Activated T-cell treated with anti-CD3 and anti-CD28 coated beads, Interleukin-2, amount 50 U/mL, for 4 hours (primary cell): ENCODE measurements around the gene CADPS. TPM values are rescaled to one million over a fixed set of nuclear protein-coding genes. Genes with fewer than 3 reads are reported as not detected.

Experiments used
- ATAC-seq, 2 donors: fragments of 200-7000 bp; cut with Tn5 transposase; one replicate each; pipeline ENCODE4 v1.10.0; 2021
- DNase-seq: peaks from one replicate; pipeline ENCODE4 v3.0.0-alpha.2; 2020
- H3K27me3 Mint-ChIP-seq: one replicate; pipeline ENCODE4 v1.8.0; 2021; ENCODE audit warnings: low read depth, mixed read lengths
- H3K36me3 Mint-ChIP-seq: one replicate; pipeline ENCODE4 v1.8.0; 2022; ENCODE audit warnings: mixed read lengths; ENCODE audit not compliant: insufficient read depth
- H3K4me1 Mint-ChIP-seq: one replicate; pipeline ENCODE4 v1.8.0; 2021; ENCODE audit warnings: low read depth, mixed read lengths
- H3K4me3 Mint-ChIP-seq: one replicate; pipeline ENCODE4 v1.8.0; 2021; ENCODE audit warnings: mild to moderate bottlenecking, moderate library complexity, mixed read lengths
- H3K9me3 Mint-ChIP-seq: one replicate; pipeline ENCODE4 v1.8.0; 2021; ENCODE audit warnings: mixed read lengths
- total RNA-seq, 3 donors: library from RNA; stranded (reverse); gene quantifications; one replicate each; pipeline ENCODE4 v1.2.1, GENCODE V29; 2021

The CADPS gene
- total RNA-seq, 3 donors from 2014 or later = not detected

- DNase-seq (no peak), ATAC-seq (no peak)
- Mint-ChIP-seq H3K9me3 (no peaks in the 10 kb centered on the region), H3K4me3 (no peak overlapping the region), H3K4me1 (peaks cover 8% of the 10 kb centered on the region), H3K36me3 (no peaks in the 10 kb centered on the region), H3K27me3 (peaks cover 81% of the 10 kb centered on the region)
Measured at GRCh38 chr3:62374341-62375218, 500.6 kb downstream of the CADPS start.

DNA sequence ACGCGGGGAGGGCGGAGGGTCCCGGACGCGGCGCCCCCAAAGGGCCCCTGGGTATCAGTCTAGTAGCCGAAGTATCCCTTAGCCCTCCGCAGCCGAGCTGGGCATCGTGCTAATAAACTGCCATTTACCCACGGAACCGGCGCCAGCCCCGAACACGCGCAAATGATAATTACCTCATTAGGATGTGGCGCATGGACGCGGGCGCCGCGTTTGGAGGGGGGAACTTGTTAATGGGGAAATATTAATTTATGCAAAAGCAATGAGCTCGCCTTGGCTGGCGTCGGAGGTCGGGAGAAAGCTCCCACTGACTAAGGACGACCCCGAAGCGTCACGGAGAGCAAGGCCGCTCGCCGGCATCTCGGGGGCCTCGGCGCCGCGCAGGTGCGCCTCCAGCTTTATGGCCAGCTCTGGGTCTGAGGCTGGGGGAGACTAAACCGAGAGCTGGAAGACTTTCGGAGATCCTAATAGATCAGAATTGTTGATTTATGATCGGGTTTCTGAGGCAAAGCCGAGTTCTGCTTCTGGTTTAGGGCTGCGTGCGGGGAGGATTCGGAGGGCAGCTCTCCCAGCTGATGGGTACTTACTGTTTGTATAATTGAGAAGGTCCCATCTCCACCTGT lies 501.4 kb downstream of the CADPS start:
- H3K4me3 Mint-ChIP-seq = no peak overlapping the region

DNA sequence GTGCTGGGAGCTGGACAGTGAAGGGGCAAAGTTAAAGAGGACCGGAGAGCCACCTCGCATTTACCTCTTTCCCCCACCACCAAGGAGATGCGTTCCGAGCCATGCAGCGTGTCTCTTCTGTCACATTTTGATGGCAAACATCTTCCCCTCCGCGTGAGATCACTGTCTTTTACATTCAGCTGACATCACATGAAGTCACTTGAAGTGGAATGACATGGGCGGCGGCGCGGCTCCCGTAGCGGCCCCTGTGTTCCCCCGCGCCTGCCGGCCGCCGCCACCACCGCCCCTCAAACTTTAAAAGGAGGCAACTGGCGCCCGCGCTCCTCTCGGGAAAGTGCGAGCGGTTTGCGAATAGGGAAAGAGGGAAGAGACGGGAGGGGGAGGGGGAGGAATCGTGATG lies 502.0 kb downstream of the CADPS start, which contains the start of gene FEZF2:
Gene FEZF2, minus strand, starts transcription at position 336 of the 400 bp plus-strand sequence. CDS start 682 bp downstream, outside the sequence.
- H3K27me3 Mint-ChIP-seq = peaks cover 80% of the 10 kb centered on the region
- H3K36me3 Mint-ChIP-seq = no peaks in the 10 kb centered on the region
- H3K9me3 Mint-ChIP-seq = no peaks in the 10 kb centered on the region
- H3K4me3 Mint-ChIP-seq = no peak within 1 kb of the TSS
- H3K4me1 Mint-ChIP-seq = peaks cover 8% of the 10 kb centered on the region
- no peak for DNase-seq
- ATAC-seq = no peak

More for the DNA sequence above, 501.4 kb downstream of the CADPS start:
- Mint-ChIP-seq H3K27me3 (peaks cover 79% of the 10 kb centered on the region), H3K9me3 (no peaks in the 10 kb centered on the region), H3K4me1 (peaks cover 8% of the 10 kb centered on the region), H3K36me3 (no peaks in the 10 kb centered on the region)
- no peak for ATAC-seq
- no peak for DNase-seq

- Mint-ChIP-seq H3K4me1 (peaks cover 8% of the 10 kb centered on the region), H3K9me3 (no peaks in the 10 kb centered on the region), H3K36me3 (no peaks in the 10 kb centered on the region), H3K4me3 (no peak overlapping the region), H3K27me3 (peaks cover 83% of the 10 kb centered on the region)
- no peak for DNase-seq
- no peak for ATAC-seq
Measured at GRCh38 chr3:62372621-62373041, 502.6 kb downstream of the CADPS start.

- Mint-ChIP-seq H3K4me3 (no peak overlapping the region), H3K36me3 (no peaks in the 10 kb centered on the region), H3K27me3 (peaks cover 86% of the 10 kb centered on the region), H3K9me3 (no peaks in the 10 kb centered on the region), H3K4me1 (peaks cover 8% of the 10 kb centered on the region)
- DNase-seq = no peak
- ATAC-seq = no peak
Measured at GRCh38 chr3:62371720-62372591, 503.3 kb downstream of the CADPS start.

GRCh38 chr3:62370858-62371719 lies 504.1 kb downstream of the CADPS start:
- Mint-ChIP-seq H3K36me3 (no peaks in the 10 kb centered on the region), H3K4me1 (peaks cover 8% of the 10 kb centered on the region), H3K27me3 (peaks cover 87% of the 10 kb centered on the region), H3K9me3 (no peaks in the 10 kb centered on the region), H3K4me3 (no peak overlapping the region)
- no peak for ATAC-seq
- no peak for DNase-seq

DNA sequence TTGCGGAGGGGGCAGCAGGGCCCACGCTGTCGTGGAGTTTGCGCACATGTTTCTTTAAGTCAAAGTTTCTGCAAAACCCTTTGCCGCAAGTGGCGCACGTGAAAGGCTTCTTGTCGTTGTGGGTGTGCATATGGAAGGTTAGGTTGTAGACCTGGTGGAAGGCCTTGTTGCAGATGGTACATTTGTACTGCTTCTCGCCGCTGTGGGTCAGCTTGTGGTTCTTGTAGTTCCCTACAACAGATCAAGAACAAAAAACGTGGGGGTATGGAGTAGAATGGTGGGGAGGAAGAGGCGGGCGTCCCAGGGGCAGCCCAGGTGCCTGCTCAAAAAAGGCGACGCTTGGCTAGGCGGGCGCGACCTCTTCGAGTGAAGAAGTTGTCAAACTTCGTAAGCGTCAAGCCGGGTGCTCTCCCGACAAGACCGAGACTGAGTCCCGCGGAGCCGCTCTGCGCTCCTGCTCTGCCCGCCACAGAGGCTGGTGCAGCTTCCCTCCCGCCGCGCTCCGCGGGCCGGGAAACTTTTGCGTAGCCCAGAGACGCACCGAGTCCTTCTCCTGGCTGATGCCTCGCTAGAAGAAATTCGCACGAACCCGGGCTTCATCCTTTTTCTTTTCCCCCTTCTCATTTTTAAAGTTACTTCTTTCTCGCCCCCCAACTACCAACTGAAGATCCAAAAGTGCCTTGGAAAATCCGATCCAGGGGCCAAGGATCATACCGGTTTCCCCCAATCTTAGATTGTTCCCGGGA lies 504.9 kb downstream of the CADPS start:
- H3K4me3 Mint-ChIP-seq = no peak overlapping the region
- peaks cover 8% of the 10 kb centered on the region for H3K4me1 Mint-ChIP-seq
- H3K27me3 Mint-ChIP-seq = peaks cover 86% of the 10 kb centered on the region
- no peaks in the 10 kb centered on the region for H3K36me3 Mint-ChIP-seq
- DNase-seq (no peak), ATAC-seq (no peak)
- no peaks in the 10 kb centered on the region for H3K9me3 Mint-ChIP-seq

DNA sequence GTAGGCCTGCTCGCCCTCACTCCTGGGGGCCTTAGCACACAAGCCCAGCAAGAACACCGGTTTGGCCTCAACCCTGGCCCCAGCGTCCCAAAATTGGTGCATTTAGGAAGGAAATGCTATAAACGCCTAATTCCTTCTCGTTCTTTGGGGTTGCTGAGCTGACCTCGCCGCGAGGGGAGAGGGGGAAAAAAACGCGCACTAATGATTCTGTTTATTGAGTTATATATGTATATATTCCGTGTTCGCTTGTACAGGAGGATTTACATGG lies 505.8 kb downstream of the CADPS start:
- Mint-ChIP-seq H3K4me1 (peaks cover 6% of the 10 kb centered on the region), H3K27me3 (peaks cover 85% of the 10 kb centered on the region), H3K36me3 (no peaks in the 10 kb centered on the region), H3K9me3 (no peaks in the 10 kb centered on the region), H3K4me3 (no peak overlapping the region)
- ATAC-seq (no peak), DNase-seq (no peak)

GRCh38 chr3:62368705-62369475 lies 506.3 kb downstream of the CADPS start:
- Mint-ChIP-seq H3K4me1 (peaks cover 1% of the 10 kb centered on the region), H3K9me3 (no peaks in the 10 kb centered on the region), H3K27me3 (peaks cover 80% of the 10 kb centered on the region), H3K36me3 (no peaks in the 10 kb centered on the region), H3K4me3 (no peak overlapping the region)
- DNase-seq (no peak), ATAC-seq (no peak)

- Mint-ChIP-seq H3K9me3 (no peaks in the 10 kb centered on the region), H3K4me1 (peaks cover 1% of the 10 kb centered on the region), H3K27me3 (peaks cover 74% of the 10 kb centered on the region), H3K4me3 (no peak overlapping the region), H3K36me3 (no peaks in the 10 kb centered on the region)
- ATAC-seq = no peak
- no peak for DNase-seq
Measured at GRCh38 chr3:62368290-62368704, 506.9 kb downstream of the CADPS start.

DNA sequence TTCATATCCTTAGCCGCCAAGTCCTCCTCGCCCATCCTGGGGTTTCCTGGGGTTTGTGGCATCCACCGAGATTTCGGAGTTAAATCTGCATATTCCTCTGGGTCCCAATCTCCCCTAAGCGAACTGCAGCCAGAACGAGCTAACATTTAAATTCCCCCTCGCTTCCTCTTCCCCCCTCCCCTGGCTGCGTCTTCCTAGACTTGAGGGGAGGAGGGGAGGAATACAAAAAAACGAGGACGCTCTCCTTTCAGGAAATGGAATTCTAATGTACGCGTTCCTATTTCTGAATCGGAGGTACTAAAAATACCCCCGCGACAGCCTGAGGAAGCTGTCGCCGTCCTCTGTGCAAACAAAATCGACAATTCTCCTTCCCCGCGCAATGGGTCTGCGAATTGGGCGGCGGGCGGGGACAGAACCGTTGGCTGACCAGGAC lies 507.4 kb downstream of the CADPS start:
- H3K4me3 Mint-ChIP-seq = no peak overlapping the region
- no peaks in the 10 kb centered on the region for H3K36me3 Mint-ChIP-seq
- no peaks in the 10 kb centered on the region for H3K9me3 Mint-ChIP-seq
- DNase-seq (no peak), ATAC-seq (no peak)
- peaks cover 68% of the 10 kb centered on the region for H3K27me3 Mint-ChIP-seq
- peaks cover 1% of the 10 kb centered on the region for H3K4me1 Mint-ChIP-seq

GRCh38 chr3:62366126-62366484 lies 509.1 kb downstream of the CADPS start:
- no peak for ATAC-seq
- DNase-seq = no peak
- Mint-ChIP-seq H3K4me1 (no peaks in the 10 kb centered on the region), H3K9me3 (no peaks in the 10 kb centered on the region), H3K27me3 (peaks cover 57% of the 10 kb centered on the region), H3K4me3 (no peak overlapping the region), H3K36me3 (no peaks in the 10 kb centered on the region)
